ENCODE measurements around the gene MUS81.
"Not testable (repeated sequence)": the region's sequence is repeated elsewhere in the genome, so short reads cannot be mapped to it uniquely, and the experiment has no call there.

Gene MUS81

DNA sequence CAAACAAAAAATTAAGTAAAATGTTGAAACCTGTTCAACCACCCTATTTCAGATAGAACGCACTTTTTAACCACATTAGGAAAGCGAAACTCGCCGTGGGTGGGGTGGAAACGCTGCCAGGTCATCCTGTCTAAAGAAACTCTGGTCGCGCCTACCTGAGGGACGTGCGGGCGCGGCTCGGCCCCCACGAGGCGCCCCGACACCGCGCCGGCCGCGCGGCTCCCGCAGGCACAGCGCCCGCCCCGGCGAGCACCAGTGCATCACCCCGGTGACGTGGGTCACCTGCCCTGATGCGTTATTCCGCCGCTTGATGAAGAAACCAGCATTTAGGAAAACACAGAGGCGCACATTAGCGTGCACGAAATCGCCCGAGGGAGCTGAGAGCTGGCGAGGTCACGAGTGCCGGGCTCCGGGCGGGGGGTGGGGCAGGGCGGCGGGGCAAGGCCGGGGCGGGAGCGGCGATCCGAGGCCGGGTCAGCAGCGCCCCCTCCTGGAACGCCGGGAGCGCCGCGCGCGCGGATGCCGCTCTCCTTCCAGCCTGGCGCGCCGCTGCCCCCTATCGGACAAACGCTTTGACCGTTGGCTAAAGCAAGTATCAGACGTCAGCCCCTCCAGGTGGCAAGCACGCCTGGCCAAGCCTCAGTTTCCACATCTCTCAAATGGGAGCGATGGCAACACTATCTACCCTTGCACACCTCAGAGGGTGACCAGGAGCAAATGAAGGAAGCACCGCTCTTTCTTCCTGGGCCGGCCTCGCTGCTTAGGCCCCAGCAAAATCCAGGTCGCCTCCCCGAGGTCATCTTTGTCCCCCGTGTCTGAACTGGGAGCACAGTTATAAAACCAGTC lies 42.2 kb upstream of the MUS81 start:
- peak overlapping the region; percentile 44 for H3K4me3 ChIP-seq (ENCODE audit: low read depth, low read length)
- TF ChIP-seq, protein P1, sequence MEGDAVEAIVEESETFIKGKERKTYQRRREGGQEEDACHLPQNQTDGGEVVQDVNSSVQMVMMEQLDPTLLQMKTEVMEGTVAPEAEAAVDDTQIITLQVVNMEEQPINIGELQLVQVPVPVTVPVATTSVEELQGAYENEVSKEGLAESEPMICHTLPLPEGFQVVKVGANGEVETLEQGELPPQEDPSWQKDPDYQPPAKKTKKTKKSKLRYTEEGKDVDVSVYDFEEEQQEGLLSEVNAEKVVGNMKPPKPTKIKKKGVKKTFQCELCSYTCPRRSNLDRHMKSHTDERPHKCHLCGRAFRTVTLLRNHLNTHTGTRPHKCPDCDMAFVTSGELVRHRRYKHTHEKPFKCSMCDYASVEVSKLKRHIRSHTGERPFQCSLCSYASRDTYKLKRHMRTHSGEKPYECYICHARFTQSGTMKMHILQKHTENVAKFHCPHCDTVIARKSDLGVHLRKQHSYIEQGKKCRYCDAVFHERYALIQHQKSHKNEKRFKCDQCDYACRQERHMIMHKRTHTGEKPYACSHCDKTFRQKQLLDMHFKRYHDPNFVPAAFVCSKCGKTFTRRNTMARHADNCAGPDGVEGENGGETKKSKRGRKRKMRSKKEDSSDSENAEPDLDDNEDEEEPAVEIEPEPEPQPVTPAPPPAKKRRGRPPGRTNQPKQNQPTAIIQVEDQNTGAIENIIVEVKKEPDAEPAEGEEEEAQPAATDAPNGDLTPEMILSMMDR (IDR thresholded peaks at IDR 0.05; ENCODE audit: borderline replicate concordance, insufficient read depth, low read depth, low read length), result peak; percentile 99

DNA sequence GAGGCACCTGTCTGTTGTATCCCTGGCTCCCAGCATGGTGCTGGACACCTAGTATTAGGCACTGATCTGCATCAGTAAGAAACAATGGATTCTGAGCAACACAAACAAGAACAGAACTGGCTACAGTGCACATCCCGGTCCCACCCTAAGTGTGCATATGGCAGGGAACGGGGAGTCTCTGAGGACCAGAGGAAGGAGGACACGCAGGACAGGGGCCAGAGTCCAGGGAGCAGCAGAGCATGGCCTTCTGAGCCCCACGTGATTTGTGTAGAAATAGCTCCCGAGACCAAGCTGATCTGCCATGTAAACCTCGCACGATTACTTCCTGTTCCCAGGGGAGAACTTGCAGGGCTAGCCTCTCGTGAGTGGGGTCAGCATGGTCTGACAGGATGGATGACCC lies 39.1 kb upstream of the MUS81 start:
- TF ChIP-seq, protein P1 (IDR thresholded peaks at IDR 0.05; ENCODE audit: borderline replicate concordance, insufficient read depth, low read depth, low read length), result no peak
- no peak overlapping the region for H3K4me3 ChIP-seq (ENCODE audit: low read depth, low read length)

DNA sequence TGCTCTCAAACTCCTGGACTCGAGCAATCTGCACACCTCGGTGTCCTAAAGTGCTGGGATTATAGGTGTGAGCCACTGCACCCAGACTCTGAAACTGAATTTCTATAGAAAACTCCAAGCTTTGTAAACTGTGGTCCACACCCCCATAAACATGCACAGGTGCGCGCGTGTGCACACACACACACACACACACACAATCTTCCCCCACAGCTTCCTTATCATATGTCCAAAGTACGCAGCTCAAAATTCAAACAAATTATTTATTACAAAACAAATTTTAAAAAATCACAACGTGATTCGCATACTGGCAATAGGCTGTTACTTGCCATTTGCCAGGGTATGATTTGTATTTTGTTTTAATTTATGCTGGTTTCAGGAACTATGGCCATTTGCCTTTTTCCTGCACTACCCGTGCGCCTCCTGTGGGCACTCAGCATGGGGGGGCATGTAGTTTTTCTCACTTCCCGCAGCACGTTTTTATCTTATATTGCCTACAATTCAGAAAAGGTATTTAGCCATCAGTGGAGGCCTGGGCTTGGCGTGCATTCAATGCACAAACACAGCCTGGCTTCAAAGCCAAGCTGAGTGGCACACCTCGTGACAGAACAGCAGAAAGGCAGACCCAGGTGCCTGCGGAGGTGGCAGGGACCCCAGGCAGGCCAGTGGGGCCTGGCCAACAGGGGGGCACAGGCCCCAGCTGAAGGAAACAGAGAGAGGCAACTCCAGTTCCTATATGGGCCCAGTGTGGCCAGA lies 37.3 kb upstream of the MUS81 start:
- TF ChIP-seq, protein P1 (IDR thresholded peaks at IDR 0.05; ENCODE audit: borderline replicate concordance, insufficient read depth, low read depth, low read length), result no peak
- H3K4me3 ChIP-seq (ENCODE audit: low read depth, low read length), result no peak overlapping the region

DNA sequence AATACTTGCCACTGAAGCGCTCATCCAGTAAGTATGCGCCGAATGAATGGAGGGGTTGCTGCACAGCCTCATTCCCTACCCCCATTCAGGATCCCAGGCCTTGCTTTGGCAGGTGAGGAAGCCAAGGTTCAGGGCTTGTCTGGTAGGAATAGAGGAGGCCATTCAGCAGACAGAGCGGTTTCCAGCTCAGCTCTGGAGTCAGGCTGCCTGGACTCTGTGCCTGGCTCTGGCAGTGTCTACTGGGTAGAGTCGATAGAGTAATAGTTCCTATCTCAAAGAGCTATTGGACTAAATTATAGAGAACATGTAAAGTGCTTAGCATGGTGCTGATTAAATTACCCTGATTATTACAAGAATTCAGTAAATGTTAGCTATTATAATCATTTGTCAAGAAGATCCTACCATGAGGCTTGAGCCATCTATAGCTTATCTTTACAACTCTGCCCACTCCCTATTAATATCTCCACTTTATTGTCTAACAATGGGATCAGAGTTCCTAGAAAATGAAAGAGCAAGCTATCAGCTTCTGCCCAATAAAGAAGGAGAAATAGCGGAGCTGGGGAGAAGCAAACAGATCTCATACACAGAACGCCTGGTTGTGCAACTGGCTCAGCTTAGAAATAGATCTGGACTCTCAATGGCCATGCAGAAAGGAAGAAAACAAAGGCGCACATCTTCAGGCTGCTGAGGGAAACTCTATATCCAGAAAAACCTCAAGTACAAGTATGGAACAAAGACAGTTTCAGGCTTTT lies 33.1 kb upstream of the MUS81 start:
- H3K4me3 ChIP-seq (ENCODE audit: low read depth, low read length), result no peak overlapping the region
- TF ChIP-seq, protein P1 (IDR thresholded peaks at IDR 0.05; ENCODE audit: borderline replicate concordance, insufficient read depth, low read depth, low read length), result no peak

DNA sequence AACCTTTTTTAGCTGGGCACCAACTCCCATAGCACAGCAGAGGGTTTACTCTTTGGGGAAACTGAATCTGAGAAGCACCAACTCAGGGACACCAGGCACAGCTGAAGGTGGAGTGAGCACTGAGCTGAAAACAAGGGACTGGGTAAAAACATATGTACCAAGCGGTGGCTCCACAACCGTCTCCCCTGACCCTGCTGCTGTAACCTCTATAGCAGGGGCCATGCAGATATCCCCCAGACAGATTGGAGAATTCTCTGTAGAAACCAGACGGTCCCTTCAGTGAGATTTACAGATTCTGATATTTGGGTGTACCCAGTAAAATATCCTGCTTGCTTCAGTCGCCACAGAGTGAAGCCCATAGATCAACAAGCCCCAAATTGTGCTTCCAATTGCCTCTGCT lies 30.8 kb upstream of the MUS81 start:
- TF ChIP-seq, protein P1 (IDR thresholded peaks at IDR 0.05; ENCODE audit: borderline replicate concordance, insufficient read depth, low read depth, low read length), result no peak
- no peak overlapping the region for H3K4me3 ChIP-seq (ENCODE audit: low read depth, low read length)

DNA sequence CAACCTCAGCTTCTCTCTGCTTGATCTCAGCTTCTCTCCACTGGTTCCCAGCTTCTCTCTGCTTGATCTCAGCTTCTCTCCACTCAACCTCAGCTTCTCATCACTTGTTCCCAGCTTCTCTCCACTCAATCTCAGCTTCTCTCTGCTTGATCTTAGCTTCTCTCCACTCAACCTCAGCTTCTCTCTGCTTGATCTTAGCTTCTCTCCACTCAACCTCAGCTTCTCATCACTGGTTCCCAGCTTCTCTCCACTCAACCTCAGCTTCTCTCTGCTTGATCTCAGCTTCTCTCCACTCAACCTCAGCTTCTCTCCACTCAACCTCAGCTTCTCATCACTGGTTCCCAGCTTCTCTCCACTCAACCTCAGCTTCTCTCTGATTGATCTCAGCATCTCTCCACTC lies 28.0 kb upstream of the MUS81 start:
- not testable (repeated sequence) for H3K4me3 ChIP-seq (ENCODE audit: low read depth, low read length)

DNA sequence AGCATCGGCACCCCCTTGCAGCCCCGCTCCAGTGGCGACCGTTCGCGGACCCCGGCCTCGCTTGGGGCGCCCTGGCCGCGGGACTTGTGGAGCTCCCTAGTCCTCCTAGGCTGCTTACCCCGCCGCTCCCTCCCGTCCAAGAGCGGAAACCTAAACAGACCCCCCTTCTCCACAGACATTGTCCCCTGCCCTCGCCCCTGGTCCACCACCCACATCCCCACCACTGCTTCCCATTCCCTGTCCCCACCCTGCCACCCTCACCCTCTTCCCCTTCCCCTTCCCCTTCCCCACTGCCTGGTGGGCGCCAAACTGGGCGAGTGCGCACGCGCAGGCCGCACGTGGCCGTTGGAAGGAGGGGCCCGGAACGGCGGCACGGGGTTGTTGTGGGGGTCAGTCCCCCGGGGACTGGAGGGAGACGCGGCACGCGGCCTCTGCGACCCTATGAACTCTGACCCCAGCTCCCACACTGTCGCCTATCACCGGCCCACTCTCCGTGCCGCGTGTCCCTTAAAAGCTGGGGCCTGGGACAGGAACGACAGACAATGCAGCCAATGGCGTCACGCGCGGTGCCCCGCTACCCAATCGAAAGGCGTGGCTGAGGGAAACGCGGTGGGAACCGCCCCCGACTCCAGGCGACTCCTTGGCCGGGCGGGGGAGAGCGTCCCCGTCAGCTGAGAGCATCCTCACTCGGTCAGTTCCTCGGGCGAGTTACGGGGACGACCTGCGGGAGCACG lies 26.8 kb upstream of the MUS81 start, which contains the start of gene SNX32:
TSS of gene SNX32 (plus strand) at position 667 of the 734 bp plus-strand sequence. CDS start 103 bp downstream, outside the sequence.
- TF ChIP-seq, protein P1 (IDR thresholded peaks at IDR 0.05; ENCODE audit: borderline replicate concordance, insufficient read depth, low read depth, low read length), result no peak
- peak within 1 kb of the TSS; percentile 80 for H3K4me3 ChIP-seq (ENCODE audit: low read depth, low read length)

Data from GM12875 (cell line).